HUES6 (cell line): Measurements from ENCODE around the gene TERT.
"Not testable (repeated sequence)": the region's sequence is repeated elsewhere in the genome, so short reads cannot be mapped to it uniquely, and the experiment has no call there.

ENCODE experiments used
- H3K27ac ChIP-seq: 2 replicates; pipeline ENCODE4 v1.7.0; 2013; ENCODE audit warnings: low read depth, mild to moderate bottlenecking, low read length, inconsistent platforms
- H3K27me3 ChIP-seq: 2 replicates; pipeline ENCODE4 v1.6.1; 2013; ENCODE audit warnings: low read length; ENCODE audit not compliant: control insufficient read depth, insufficient read depth
- H3K36me3 ChIP-seq: 2 replicates; pipeline ENCODE4 v1.6.1; 2013; ENCODE audit warnings: low read length; ENCODE audit not compliant: control insufficient read depth, insufficient read depth
- H3K4me1 ChIP-seq: 2 replicates; pipeline ENCODE4 v1.6.1; 2013; ENCODE audit warnings: low read length; ENCODE audit not compliant: control insufficient read depth, insufficient read depth
- H3K4me3 ChIP-seq: 2 replicates; pipeline ENCODE4 v1.5.1; 2013; ENCODE audit warnings: low read depth, low read length
- H3K9ac ChIP-seq: one replicate; pipeline ENCODE4 v1.6.1; 2013; ENCODE audit warnings: mild to moderate bottlenecking, low read length
- H3K9me3 ChIP-seq: 2 replicates; pipeline ENCODE4 v1.6.1; 2013; ENCODE audit warnings: low read depth, low read length; ENCODE audit not compliant: control insufficient read depth, insufficient read depth

Gene TERT

GRCh38 chr5:1292139-1292538 lies 2.7 kb downstream of the TERT start:
- Histone ChIP-seq H3K36me3 (peaks cover 9% of the 10 kb centered on the region), H3K27ac (no peak overlapping the region), H3K27me3 (peaks cover 34% of the 10 kb centered on the region), H3K4me1 (peaks cover 3% of the 10 kb centered on the region; the same call in 1 of the 2 replicates), H3K9ac (no peak overlapping the region), H3K9me3 (no peaks in the 10 kb centered on the region), H3K4me3 (no peak overlapping the region)

GRCh38 chr5:1291611-1292080 lies 3.2 kb downstream of the TERT start:
- no peak overlapping the region for H3K27ac ChIP-seq
- H3K36me3 ChIP-seq = peaks cover 9% of the 10 kb centered on the region
- no peak overlapping the region for H3K9ac ChIP-seq
- H3K4me1 ChIP-seq = peaks cover 3% of the 10 kb centered on the region; the same call in 1 of the 2 replicates
- H3K9me3 ChIP-seq = no peaks in the 10 kb centered on the region
- peaks cover 30% of the 10 kb centered on the region for H3K27me3 ChIP-seq
- no peak overlapping the region for H3K4me3 ChIP-seq

- H3K36me3 ChIP-seq, H3K4me3 ChIP-seq, H3K27ac ChIP-seq, H3K4me1 ChIP-seq, H3K9me3 ChIP-seq, H3K9ac ChIP-seq: not testable (repeated sequence)
- peaks cover 23% of the 10 kb centered on the region for H3K27me3 ChIP-seq
Measured at GRCh38 chr5:1290956-1291355, 3.9 kb downstream of the TERT start.

- Histone ChIP-seq H3K36me3 (peaks cover 12% of the 10 kb centered on the region), H3K27me3 (peaks cover 11% of the 10 kb centered on the region)
- not testable (repeated sequence) for H3K4me3 ChIP-seq, H3K27ac ChIP-seq, H3K4me1 ChIP-seq, H3K9me3 ChIP-seq, H3K9ac ChIP-seq
Measured at GRCh38 chr5:1289559-1289958, 5.3 kb downstream of the TERT start.

GRCh38 chr5:1288439-1289335 lies 6.2 kb downstream of the TERT start:
- no peaks in the 10 kb centered on the region for H3K4me1 ChIP-seq
- peaks cover 2% of the 10 kb centered on the region; the same call in 1 of the 2 replicates for H3K27me3 ChIP-seq
- H3K36me3 ChIP-seq = peaks cover 12% of the 10 kb centered on the region
- H3K4me3 ChIP-seq = no peak overlapping the region
- H3K9me3 ChIP-seq = no peaks in the 10 kb centered on the region
- H3K9ac ChIP-seq = no peak overlapping the region
- H3K27ac ChIP-seq = no peak overlapping the region

GRCh38 chr5:1285883-1286291 lies 9.0 kb downstream of the TERT start:
- H3K36me3 ChIP-seq = peaks cover 12% of the 10 kb centered on the region
- H3K27me3 ChIP-seq = no peaks in the 10 kb centered on the region
- H3K4me1 ChIP-seq = no peaks in the 10 kb centered on the region
- H3K27ac ChIP-seq = no peak overlapping the region
- H3K4me3 ChIP-seq = no peak overlapping the region
- H3K9ac ChIP-seq = no peak overlapping the region
- H3K9me3 ChIP-seq = no peaks in the 10 kb centered on the region

GRCh38 chr5:1285141-1285540 lies 9.7 kb downstream of the TERT start:
- H3K4me1 ChIP-seq = no peaks in the 10 kb centered on the region
- no peaks in the 10 kb centered on the region for H3K9me3 ChIP-seq
- peaks cover 12% of the 10 kb centered on the region for H3K36me3 ChIP-seq
- no peak overlapping the region for H3K9ac ChIP-seq
- no peak overlapping the region for H3K27ac ChIP-seq
- no peak overlapping the region for H3K4me3 ChIP-seq
- H3K27me3 ChIP-seq = no peaks in the 10 kb centered on the region

- H3K36me3 ChIP-seq = peaks cover 16% of the 10 kb centered on the region
- H3K4me3 ChIP-seq, H3K9ac ChIP-seq, H3K27me3 ChIP-seq, H3K4me1 ChIP-seq, H3K27ac ChIP-seq, H3K9me3 ChIP-seq: not testable (repeated sequence)
Measured at GRCh38 chr5:1284336-1284970, 10.4 kb downstream of the TERT start.

- not testable (repeated sequence) for H3K27me3 ChIP-seq, H3K4me1 ChIP-seq, H3K4me3 ChIP-seq, H3K27ac ChIP-seq, H3K9ac ChIP-seq, H3K9me3 ChIP-seq
- H3K36me3 ChIP-seq = peaks cover 23% of the 10 kb centered on the region
Measured at GRCh38 chr5:1283729-1284041, 11.2 kb downstream of the TERT start.

- not testable (repeated sequence) for H3K9me3 ChIP-seq, H3K9ac ChIP-seq, H3K27me3 ChIP-seq, H3K4me1 ChIP-seq, H3K27ac ChIP-seq, H3K4me3 ChIP-seq
- peaks cover 23% of the 10 kb centered on the region for H3K36me3 ChIP-seq
Measured at GRCh38 chr5:1282993-1283728, 11.7 kb downstream of the TERT start.
